ENCODE results near the gene HCRTR1. TPM values are rescaled to one million over a fixed set of nuclear protein-coding genes. Genes with fewer than 3 reads are reported as not detected.

Gene HCRTR1
- total RNA-seq, 2 donors from 2014 or later = not detected

DNA sequence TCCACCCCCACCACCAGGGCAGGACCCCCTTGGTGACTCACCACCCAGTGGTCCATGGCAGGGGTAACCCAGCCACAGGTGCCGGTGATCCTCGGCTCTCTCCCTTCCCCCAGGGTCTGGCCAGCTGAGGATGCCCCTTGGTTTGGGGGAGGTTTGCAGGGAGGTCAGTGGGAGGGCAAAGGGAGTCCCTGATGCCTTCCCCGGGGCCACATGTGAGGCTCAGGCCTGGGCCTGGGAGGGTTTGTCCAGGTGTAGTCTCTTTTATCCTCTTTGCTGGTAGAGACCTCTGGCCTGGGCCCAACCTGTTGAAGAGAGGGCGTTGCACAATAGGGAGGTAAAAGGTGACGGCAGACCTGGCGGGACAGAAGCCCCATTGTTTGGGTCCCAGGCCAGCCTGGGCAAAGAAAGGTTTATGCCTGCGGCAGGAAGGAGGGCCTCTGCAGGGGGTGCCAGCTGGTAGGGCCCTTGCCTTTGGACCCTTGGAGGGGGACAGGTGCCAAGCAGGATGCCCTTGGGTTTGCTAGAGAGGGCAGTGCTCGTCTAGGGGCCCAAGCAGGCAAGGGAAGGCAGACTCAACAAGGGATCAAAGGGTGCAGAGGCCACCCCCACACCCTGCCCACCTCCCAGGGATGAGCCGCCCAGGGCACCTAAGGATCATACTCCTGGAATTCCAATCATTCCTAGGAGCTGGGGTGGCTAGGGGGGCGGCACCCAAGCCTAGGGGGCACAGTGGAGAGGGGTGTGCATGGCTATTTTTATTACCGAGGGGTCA lies 41.9 kb upstream of the HCRTR1 start:
- intact Hi-C loops (cut with DNase I) = no loop called here
- Histone ChIP-seq H3K36me3 (no peaks in the 10 kb centered on the region), H3K27me3 (no peaks in the 10 kb centered on the region), H3K4me3 (peak overlapping the region; percentile 78), H3K9me3 (no peaks in the 10 kb centered on the region), H3K27ac (peak overlapping the region; percentile 88), H3K9ac (ENCODE audit: low read depth in 2 of 2, low read length in 2 of 2) (peak overlapping the region; percentile 94 to 99), H3K4me1 (peaks cover 6% of the 10 kb centered on the region)
- DNase-seq = peak; percentile 90
- TF ChIP-seq, protein P1, sequence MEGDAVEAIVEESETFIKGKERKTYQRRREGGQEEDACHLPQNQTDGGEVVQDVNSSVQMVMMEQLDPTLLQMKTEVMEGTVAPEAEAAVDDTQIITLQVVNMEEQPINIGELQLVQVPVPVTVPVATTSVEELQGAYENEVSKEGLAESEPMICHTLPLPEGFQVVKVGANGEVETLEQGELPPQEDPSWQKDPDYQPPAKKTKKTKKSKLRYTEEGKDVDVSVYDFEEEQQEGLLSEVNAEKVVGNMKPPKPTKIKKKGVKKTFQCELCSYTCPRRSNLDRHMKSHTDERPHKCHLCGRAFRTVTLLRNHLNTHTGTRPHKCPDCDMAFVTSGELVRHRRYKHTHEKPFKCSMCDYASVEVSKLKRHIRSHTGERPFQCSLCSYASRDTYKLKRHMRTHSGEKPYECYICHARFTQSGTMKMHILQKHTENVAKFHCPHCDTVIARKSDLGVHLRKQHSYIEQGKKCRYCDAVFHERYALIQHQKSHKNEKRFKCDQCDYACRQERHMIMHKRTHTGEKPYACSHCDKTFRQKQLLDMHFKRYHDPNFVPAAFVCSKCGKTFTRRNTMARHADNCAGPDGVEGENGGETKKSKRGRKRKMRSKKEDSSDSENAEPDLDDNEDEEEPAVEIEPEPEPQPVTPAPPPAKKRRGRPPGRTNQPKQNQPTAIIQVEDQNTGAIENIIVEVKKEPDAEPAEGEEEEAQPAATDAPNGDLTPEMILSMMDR (IDR thresholded peaks at IDR 0.05) = no peak

DNA sequence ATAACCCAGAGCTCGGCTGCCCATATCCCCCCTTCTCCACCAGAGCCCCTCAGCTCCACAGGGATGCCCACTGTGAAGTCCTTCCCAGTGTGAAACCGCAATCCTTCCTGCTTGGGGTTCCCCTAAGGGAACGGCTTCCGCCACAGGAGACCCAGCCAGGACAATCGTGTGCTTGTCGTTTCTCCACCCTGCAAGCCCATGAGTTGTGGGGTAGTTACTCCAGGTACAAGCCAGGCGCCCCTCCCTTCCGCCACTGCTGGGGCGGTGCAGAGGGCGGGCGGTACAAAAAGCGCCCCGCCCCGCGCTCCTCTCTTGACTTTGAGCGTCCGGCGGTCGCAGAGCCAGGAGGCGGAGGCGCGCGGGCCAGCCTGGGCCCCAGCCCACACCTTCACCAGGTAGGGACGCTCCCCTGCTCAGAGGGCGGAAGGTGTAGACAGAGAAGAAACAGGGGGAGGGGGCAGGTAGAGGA lies 41.3 kb upstream of the HCRTR1 start, which contains the start of gene TINAGL1:
TSS of gene TINAGL1 (plus strand) at position 315 of the 469 bp plus-strand sequence. CDS start 634 bp downstream, outside the sequence.
- intact Hi-C loops (cut with DNase I) = no loop called here
- peak within 1 kb of the TSS; percentile 94 to 99 for H3K9ac ChIP-seq (ENCODE audit: low read depth in 2 of 2, low read length in 2 of 2)
- DNase-seq = peak; percentile 92
- TF ChIP-seq, protein P1 (IDR thresholded peaks at IDR 0.05) = no peak
- H3K27ac ChIP-seq = peak within 1 kb of the TSS; percentile 88
- H3K4me1 ChIP-seq = peaks cover 6% of the 10 kb centered on the region
- H3K36me3 ChIP-seq = no peaks in the 10 kb centered on the region
- H3K9me3 ChIP-seq = no peaks in the 10 kb centered on the region
- peak within 1 kb of the TSS; percentile 78 for H3K4me3 ChIP-seq
- H3K27me3 ChIP-seq = no peaks in the 10 kb centered on the region

DNA sequence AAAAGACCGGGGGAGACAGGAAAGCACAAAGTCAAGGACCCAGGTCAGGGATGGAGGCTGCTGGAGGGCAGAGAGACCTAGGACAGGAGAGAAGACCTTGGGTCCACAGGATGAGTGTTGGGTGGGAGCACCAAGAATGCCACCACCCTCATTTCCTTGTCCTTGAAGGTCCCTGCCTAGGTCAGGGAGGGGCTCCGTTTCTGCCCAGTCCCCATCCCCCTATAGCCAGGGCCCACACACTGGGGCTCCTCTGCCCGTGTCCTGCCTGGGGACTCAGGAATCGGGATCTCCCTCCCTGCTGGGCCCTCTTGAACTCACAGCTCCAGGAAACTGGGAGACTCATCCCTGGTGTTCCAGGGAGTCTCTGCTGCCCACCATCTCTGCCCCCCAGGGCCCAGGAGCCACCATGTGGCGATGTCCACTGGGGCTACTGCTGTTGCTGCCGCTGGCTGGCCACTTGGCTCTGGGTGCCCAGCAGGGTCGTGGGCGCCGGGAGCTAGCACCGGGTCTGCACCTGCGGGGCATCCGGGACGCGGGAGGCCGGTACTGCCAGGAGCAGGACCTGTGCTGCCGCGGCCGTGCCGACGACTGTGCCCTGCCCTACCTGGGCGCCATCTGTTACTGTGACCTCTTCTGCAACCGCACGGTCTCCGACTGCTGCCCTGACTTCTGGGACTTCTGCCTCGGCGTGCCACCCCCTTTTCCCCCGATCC lies 40.6 kb upstream of the HCRTR1 start:
- peak; percentile 50 for DNase-seq
- Histone ChIP-seq H3K27ac (peak overlapping the region; percentile 88), H3K9me3 (no peaks in the 10 kb centered on the region), H3K36me3 (no peaks in the 10 kb centered on the region), H3K4me1 (peaks cover 6% of the 10 kb centered on the region), H3K27me3 (no peaks in the 10 kb centered on the region), H3K9ac (ENCODE audit: low read depth in 2 of 2, low read length in 2 of 2) (peak overlapping the region; percentile 94 to 99), H3K4me3 (peak overlapping the region; percentile 78)
- intact Hi-C loops (cut with DNase I) = no loop called here
- TF ChIP-seq, protein P1 (IDR thresholded peaks at IDR 0.05) = no peak

DNA sequence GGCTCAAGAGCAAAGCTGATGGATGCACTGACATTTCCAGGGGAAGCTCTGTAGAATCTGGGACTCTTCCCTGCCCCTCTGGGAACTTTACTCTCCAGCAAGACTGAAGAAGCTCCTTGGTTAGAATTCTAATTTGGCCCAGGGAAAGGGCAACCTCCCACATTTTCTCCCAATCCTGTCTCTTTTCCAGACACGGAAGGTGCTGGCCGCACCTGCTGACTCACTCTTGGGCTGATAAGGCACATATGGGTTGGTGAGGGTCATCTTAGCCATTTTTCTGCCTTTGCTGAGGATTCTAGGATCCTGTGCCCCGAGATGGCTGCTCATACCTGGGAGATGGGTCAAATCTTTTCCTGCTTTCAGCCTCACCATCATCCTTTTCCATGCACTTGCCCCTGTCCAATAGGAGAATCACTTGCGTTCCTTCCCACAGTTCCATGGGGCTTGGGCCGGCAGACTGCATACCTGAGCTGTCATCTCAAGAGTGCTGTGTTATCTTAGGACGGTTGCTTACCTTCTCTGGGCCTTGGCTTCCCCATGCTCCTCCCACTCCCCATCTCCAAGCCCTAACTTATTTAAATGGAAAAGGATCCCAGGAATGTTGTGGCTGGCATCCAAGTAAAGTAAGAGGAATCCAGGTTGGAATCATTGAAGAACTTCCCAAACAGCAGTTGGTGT lies 39.8 kb upstream of the HCRTR1 start:
- intact Hi-C loops (cut with DNase I) = no loop called here
- H3K27ac ChIP-seq = peak overlapping the region; percentile 88
- H3K9me3 ChIP-seq = no peaks in the 10 kb centered on the region
- TF ChIP-seq, protein P1 (IDR thresholded peaks at IDR 0.05) = no peak
- peak overlapping the region; percentile 78 for H3K4me3 ChIP-seq
- peak overlapping the region; percentile 94 to 99 for H3K9ac ChIP-seq (ENCODE audit: low read depth in 2 of 2, low read length in 2 of 2)
- H3K4me1 ChIP-seq = peaks cover 6% of the 10 kb centered on the region
- DNase-seq = peak; percentile 73
- H3K36me3 ChIP-seq = no peaks in the 10 kb centered on the region
- H3K27me3 ChIP-seq = no peaks in the 10 kb centered on the region

DNA sequence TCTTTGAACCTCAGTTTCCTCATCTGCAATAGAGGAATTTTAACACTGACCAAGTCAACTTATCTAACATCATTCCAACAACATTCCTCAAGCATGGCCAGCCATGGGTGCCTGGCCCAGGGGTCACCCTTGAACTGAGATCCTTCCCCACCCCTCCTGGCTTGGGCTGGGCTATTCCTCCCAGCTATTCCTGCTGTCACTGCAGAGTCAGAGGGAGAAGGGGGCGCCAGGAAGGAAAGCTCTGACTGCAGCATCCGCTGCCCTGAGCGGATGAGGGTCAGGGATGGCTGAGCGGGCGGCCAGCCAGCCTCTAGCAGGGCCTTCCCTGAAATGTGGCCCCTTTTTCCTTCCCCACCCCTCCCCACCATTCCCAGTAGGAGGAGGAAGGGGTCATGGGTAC lies 38.1 kb upstream of the HCRTR1 start:
- H3K4me1 ChIP-seq = peaks cover 9% of the 10 kb centered on the region
- no peaks in the 10 kb centered on the region for H3K9me3 ChIP-seq
- intact Hi-C loops (cut with DNase I) = no loop called here
- peak overlapping the region; percentile 27 to 68 for H3K9ac ChIP-seq (ENCODE audit: low read depth in 2 of 2, low read length in 2 of 2)
- peak overlapping the region; percentile 5 for H3K27ac ChIP-seq
- no peaks in the 10 kb centered on the region for H3K36me3 ChIP-seq
- no peak for DNase-seq
- TF ChIP-seq, protein P1 (IDR thresholded peaks at IDR 0.05) = no peak
- no peak overlapping the region for H3K4me3 ChIP-seq
- H3K27me3 ChIP-seq = no peaks in the 10 kb centered on the region

Data from colonic mucosa (tissue), 4 donors.